T-cell (primary cell): Measurements from ENCODE around the gene ANO8. TPM values are rescaled to one million over a fixed set of nuclear protein-coding genes. Genes with fewer than 3 reads are reported as not detected.
A peak's percentile ranks its signal among the peaks of the same experiment; 100 is the strongest.
"Not testable (repeated sequence)": the region's sequence is repeated elsewhere in the genome, so short reads cannot be mapped to it uniquely, and the experiment has no call there.

Experiments used
- ATAC-seq, 4 experiments: fragments of 200-7000 bp in 3 of 4; fragments of 150-1000 bp in 1 of 4; cut with Tn5 transposase; replicated peaks in 1 of 4; 1 replicate in 3 of 4; 2 replicates in 1 of 4; pipeline ENCODE4 v1.10.0; 2021; ENCODE audit warnings: moderate library complexity in 3 of 4, mild to moderate bottlenecking in 2 of 4, moderate number of reproducible peaks in 1 of 4
- CTCF ChIA-PET, 2 donors: fragments of 300-600 bp; sonication (Branson Sonifier 250); formaldehyde crosslinking; loops; one replicate each; lab custom pipeline; 2022; ENCODE audit warnings: antibody characterized with exemption in 2 of 2; lab: Charles Lee
- POLR2A ChIA-PET, 2 donors: fragments of 300-600 bp; sonication (Branson Sonifier 250); formaldehyde crosslinking; loops; one replicate each; lab custom pipeline; 2022; ENCODE audit warnings: antibody characterized with exemption in 2 of 2; lab: Charles Lee
- DNase-seq, 35 experiments: peaks; one replicate each; pipeline versions ENCODE4 v3.0.0 to v3.0.0-alpha.2; 2013 to 2023
- H3K27ac ChIP-seq: one replicate; pipeline ENCODE4 v1.5.1; 2013; ENCODE audit warnings: low read length
- H3K27me3 ChIP-seq, 2 experiments: replicated peaks in 1 of 2; 1 replicate in 1 of 2; 2 replicates in 1 of 2; pipeline versions ENCODE4 v1.6.1 to v1.7.0; 2013; ENCODE audit warnings: low read length in 1 of 2, mixed read lengths in 1 of 2; ENCODE audit not compliant: control insufficient read depth in 2 of 2, insufficient read depth in 2 of 2; ENCODE audit errors: extremely low read depth in 1 of 2
- H3K36me3 ChIP-seq, 2 donors: 1 replicate in 1 of 2; 2 replicates in 1 of 2; pipeline versions ENCODE4 v1.6.1 to v1.7.0; 2013; ENCODE audit warnings: low read length in 1 of 2; ENCODE audit not compliant: control insufficient read depth in 2 of 2, insufficient read depth in 1 of 2; ENCODE audit errors: extremely low read depth in 1 of 2
- H3K4me1 ChIP-seq, 2 experiments: 1 replicate in 1 of 2; 2 replicates in 1 of 2; pipeline versions ENCODE4 v1.6.1 to v1.7.0; 2013; ENCODE audit warnings: low read length in 2 of 2, mixed read lengths in 1 of 2; ENCODE audit not compliant: insufficient read depth in 2 of 2, control insufficient read depth in 1 of 2; ENCODE audit errors: extremely low read depth in 1 of 2
- H3K4me3 ChIP-seq, 2 donors: 1 replicate in 1 of 2; 2 replicates in 1 of 2; pipeline versions ENCODE4 v1.5.1 to v1.7.0; 2013; ENCODE audit warnings: mild to moderate bottlenecking in 2 of 2, low read length in 1 of 2, moderate library complexity in 1 of 2; ENCODE audit not compliant: control insufficient read depth in 1 of 2; ENCODE audit errors: extremely low read depth in 1 of 2
- H3K9me3 ChIP-seq: 2 replicates; pipeline ENCODE4 v1.7.0; 2013
- H3K27ac Mint-ChIP-seq, 2 donors: one replicate each; pipeline ENCODE4 v1.8.0; 2020 to 2021; ENCODE audit warnings: mild to moderate bottlenecking in 2 of 2, mixed read lengths in 2 of 2
- H3K27me3 Mint-ChIP-seq, 2 donors: one replicate each; pipeline ENCODE4 v1.8.0; 2021 to 2022; ENCODE audit warnings: mixed read lengths in 2 of 2
- H3K36me3 Mint-ChIP-seq: one replicate; pipeline ENCODE4 v1.8.0; 2021; ENCODE audit warnings: mixed read lengths
- H3K4me1 Mint-ChIP-seq, 3 donors: one replicate each; pipeline ENCODE4 v1.8.0; 2020 to 2022; ENCODE audit warnings: mixed read lengths in 3 of 3, mild to moderate bottlenecking in 1 of 3
- H3K4me3 Mint-ChIP-seq, 3 donors: one replicate each; pipeline ENCODE4 v1.8.0; 2020 to 2022; ENCODE audit warnings: mild to moderate bottlenecking in 3 of 3, mixed read lengths in 3 of 3, moderate library complexity in 3 of 3
- H3K9me3 Mint-ChIP-seq, 3 donors: one replicate each; pipeline ENCODE4 v1.8.0; 2020 to 2022; ENCODE audit warnings: mixed read lengths in 3 of 3
- WGBS: methylation state at CpG from one replicate; pipeline ENCODE4 v1.1.5; 2013; ENCODE audit warnings: missing lambda C conversion rate; ENCODE audit not compliant: insufficient coverage; 5-methylcytosine and 5-hydroxymethylcytosine counted together
- total RNA-seq, 35 experiments: library from RNA in 6 of 35; stranded (reverse) in 6 of 35; fragments of 120-200 nt in 1 of 35; gene quantifications; one replicate each; pipeline versions ENCODE4 v1.2.1 to v1.2.4 and lab custom pipeline; 2013 to 2026

The ANO8 gene
- total RNA-seq, 5 donors from 2014 or later (not counting 1 experiment from before 2014, with no cell fraction given) = 18.3 to 27.4 (median 24.9) TPM

GRCh38 chr19:17282488-17283125 lies 52.0 kb downstream of the ANO8 start:
- 3% methylated on average over 45 of the region's 45 CpGs for WGBS
- Histone ChIP-seq H3K36me3 (peaks cover 2 to 11% of the 10 kb centered on the region in 2 donors), H3K27me3 (peaks cover 0 to 31% of the 10 kb centered on the region in 2 experiments), H3K27ac (no peak overlapping the region), H3K4me3 (peak overlapping the region; percentile 48 to 81), H3K9me3 (no peaks in the 10 kb centered on the region), H3K4me1 (peaks cover 6 to 22% of the 10 kb centered on the region in 2 experiments)
- H3K36me3 Mint-ChIP-seq = peaks cover under 1% of the 10 kb centered on the region
- H3K27me3 Mint-ChIP-seq = peaks cover 0 to 2% of the 10 kb centered on the region in 2 donors
- ChIA-PET CTCF (interaction anchor here in 1 of 2 donors (2.1 kb wide), 1 partner anchor 16 kb away, joined by 10 read pairs; the partner anchor contains the start of gene BABAM1), POLR2A (no interaction called here)
- H3K27ac Mint-ChIP-seq = no peak overlapping the region
- DNase-seq (peak in 34 of 35 experiments; percentile 44 to 88 (median 62)), ATAC-seq (peak; percentile 92 to 94 (median 93))
- H3K4me1 Mint-ChIP-seq = peaks cover 4 to 7% (median 5%) of the 10 kb centered on the region in 3 donors
- peak overlapping the region; percentile 70 to 82 (median 77) for H3K4me3 Mint-ChIP-seq
- H3K9me3 Mint-ChIP-seq = no peaks in the 10 kb centered on the region

- no peaks in the 10 kb centered on the region for H3K9me3 ChIP-seq
- WGBS = 6% methylated on average over 73 of the region's 75 CpGs
- Mint-ChIP-seq H3K9me3 (no peaks in the 10 kb centered on the region), H3K4me3 (peak within 1 kb of the TSS; percentile 70 to 82 (median 77)), H3K4me1 (peaks cover 4 to 7% (median 5%) of the 10 kb centered on the region in 3 donors), H3K36me3 (peaks cover 5% of the 10 kb centered on the region), H3K27ac (no peak within 1 kb of the TSS), H3K27me3 (no peaks in the 10 kb centered on the region)
- peak within 1 kb of the TSS; percentile 48 to 81 for H3K4me3 ChIP-seq
- peaks cover 6 to 22% of the 10 kb centered on the region in 2 experiments for H3K4me1 ChIP-seq
- H3K27ac ChIP-seq = no peak within 1 kb of the TSS
- H3K27me3 ChIP-seq = peaks cover 0 to 31% of the 10 kb centered on the region in 2 experiments
- peaks cover 4 to 18% of the 10 kb centered on the region in 2 donors for H3K36me3 ChIP-seq
- ChIA-PET CTCF (interaction anchor here in 1 of 2 donors (1.1 to 2.1 kb wide), 2 partner anchors 15 to 28 kb away, joined by 3 to 10 read pairs; partner anchors contain the start of genes BABAM1 and DDA1), POLR2A (interaction anchor here in 1 of 2 donors (0.6 kb wide), 1 partner anchor 15 kb away, joined by 3 read pairs; no protein-coding TSS in a partner anchor)
- peak; percentile 22 to 34 (median 30) for ATAC-seq
- peak in 4 of 35 experiments; percentile 14 to 33 (median 18) for DNase-seq
Observed at GRCh38 chr19:17281391-17282304, 53.0 kb downstream of the ANO8 start, which contains the start of gene ANKLE1. Gene ANKLE1 (plus strand): TSS chr19:17281901. CDS start chr19:17281921, 20 bp downstream.

- H3K27ac ChIP-seq = no peak overlapping the region
- peaks cover 0 to 29% of the 10 kb centered on the region in 2 experiments for H3K27me3 ChIP-seq
- ChIA-PET CTCF (interaction anchor here in 1 of 2 donors (0.9 kb wide), 1 partner anchor 12 kb away, joined by 3 read pairs; the partner anchor contains the start of gene BABAM1), POLR2A (no interaction called here)
- H3K4me1 ChIP-seq = peaks cover 6 to 22% of the 10 kb centered on the region in 2 experiments
- no peak overlapping the region for H3K27ac Mint-ChIP-seq
- no peaks in the 10 kb centered on the region for H3K9me3 ChIP-seq
- no peaks in the 10 kb centered on the region for H3K27me3 Mint-ChIP-seq
- H3K4me1 Mint-ChIP-seq = peaks cover 4 to 7% (median 5%) of the 10 kb centered on the region in 3 donors
- H3K4me3 Mint-ChIP-seq = no peak overlapping the region
- ATAC-seq = no peak
- H3K36me3 Mint-ChIP-seq = peaks cover 13% of the 10 kb centered on the region
- no peak for DNase-seq
- H3K36me3 ChIP-seq = peaks cover 9 to 39% of the 10 kb centered on the region in 2 donors
- no peaks in the 10 kb centered on the region for H3K9me3 Mint-ChIP-seq
- WGBS = no CpG with 5 or more reads among the region's 3 CpGs
- no peak overlapping the region for H3K4me3 ChIP-seq
Observed at GRCh38 chr19:17279436-17279835, 55.2 kb downstream of the ANO8 start.

DNA sequence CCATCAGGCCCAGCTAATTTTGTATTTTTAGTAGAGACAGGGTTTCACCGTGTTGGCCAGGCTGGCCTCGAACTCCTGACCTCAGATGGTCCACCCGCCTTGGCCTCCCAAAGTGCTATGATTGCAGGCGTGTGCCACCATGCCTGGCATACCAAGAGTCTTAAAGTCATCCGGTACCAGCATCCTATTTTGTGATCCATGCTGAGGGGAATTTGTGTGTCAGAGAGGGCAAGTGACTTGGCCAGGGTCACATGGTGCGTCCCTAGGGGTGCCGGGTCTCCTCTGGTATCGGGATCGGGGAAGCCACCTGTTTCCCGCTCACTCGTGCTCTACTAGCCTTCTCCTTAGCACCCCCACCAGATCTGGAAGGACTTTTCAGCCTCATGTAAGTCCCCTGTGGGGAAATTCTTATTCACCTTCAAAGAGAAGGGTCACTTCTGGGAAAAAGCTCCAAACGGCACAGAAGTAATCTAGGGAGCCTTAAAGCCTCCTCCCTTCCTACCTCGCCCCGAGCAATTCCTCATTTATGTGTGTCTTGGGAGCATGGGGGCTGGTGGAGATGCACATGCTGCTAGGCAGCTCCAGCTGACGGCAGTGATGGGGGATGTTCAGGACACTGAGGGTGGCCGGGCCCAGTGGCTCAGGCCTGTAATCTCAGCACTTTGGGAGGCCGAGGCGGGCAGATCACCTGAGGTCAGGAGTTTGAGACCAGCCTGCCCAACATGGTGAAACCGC lies 59.0 kb downstream of the ANO8 start:
- Mint-ChIP-seq H3K36me3 (peaks cover 22% of the 10 kb centered on the region), H3K9me3 (no peaks in the 10 kb centered on the region), H3K4me1 (no peaks in the 10 kb centered on the region), H3K27me3 (no peaks in the 10 kb centered on the region), H3K27ac (no peak overlapping the region), H3K4me3 (no peak overlapping the region)
- ATAC-seq (no peak), DNase-seq (no peak)
- WGBS = 96% methylated on average over 12 of the region's 19 CpGs
- Histone ChIP-seq H3K9me3 (no peaks in the 10 kb centered on the region), H3K27ac (no peak overlapping the region), H3K4me3 (no peak overlapping the region), H3K27me3 (no peaks in the 10 kb centered on the region), H3K4me1 (no peaks in the 10 kb centered on the region), H3K36me3 (peaks cover 12 to 65% of the 10 kb centered on the region in 2 donors)
- ChIA-PET CTCF (interaction anchor here in 1 of 2 donors (0.6 kb wide), 1 partner anchor 68 kb away, joined by 3 read pairs; no protein-coding TSS in a partner anchor), POLR2A (no interaction called here)

- POLR2A ChIA-PET, H3K4me3 Mint-ChIP-seq, H3K27me3 ChIP-seq, H3K4me3 ChIP-seq, DNase-seq, H3K4me1 ChIP-seq, H3K27ac Mint-ChIP-seq, H3K27me3 Mint-ChIP-seq, CTCF ChIA-PET, H3K9me3 ChIP-seq, H3K9me3 Mint-ChIP-seq, H3K4me1 Mint-ChIP-seq, H3K27ac ChIP-seq, ATAC-seq: not testable (repeated sequence)
- peaks cover 25% of the 10 kb centered on the region for H3K36me3 Mint-ChIP-seq
- H3K36me3 ChIP-seq = peaks cover 12 to 70% of the 10 kb centered on the region in 2 donors
- no CpG with 5 or more reads among the region's 3 CpGs for WGBS
Observed at GRCh38 chr19:17274892-17275291, 59.8 kb downstream of the ANO8 start.
